ENCODE measurements around the gene B4GALT5. TPM values are rescaled to one million over a fixed set of nuclear protein-coding genes. Genes with fewer than 3 reads are reported as not detected.

B4GALT5 gene
- total RNA-seq, 1 donor from 2014 or later: 34.4 TPM

- intact Hi-C loops (cut with micrococcal nuclease): no loop called here
Measured at GRCh38 chr20:49701916-49702315, 11.8 kb downstream of the B4GALT5 start.

- intact Hi-C loops (cut with micrococcal nuclease): no loop called here
Measured at GRCh38 chr20:49701241-49701790, 12.4 kb downstream of the B4GALT5 start.

- intact Hi-C loops (cut with micrococcal nuclease): no loop called here
Measured at GRCh38 chr20:49700411-49701185, 13.1 kb downstream of the B4GALT5 start.

DNA sequence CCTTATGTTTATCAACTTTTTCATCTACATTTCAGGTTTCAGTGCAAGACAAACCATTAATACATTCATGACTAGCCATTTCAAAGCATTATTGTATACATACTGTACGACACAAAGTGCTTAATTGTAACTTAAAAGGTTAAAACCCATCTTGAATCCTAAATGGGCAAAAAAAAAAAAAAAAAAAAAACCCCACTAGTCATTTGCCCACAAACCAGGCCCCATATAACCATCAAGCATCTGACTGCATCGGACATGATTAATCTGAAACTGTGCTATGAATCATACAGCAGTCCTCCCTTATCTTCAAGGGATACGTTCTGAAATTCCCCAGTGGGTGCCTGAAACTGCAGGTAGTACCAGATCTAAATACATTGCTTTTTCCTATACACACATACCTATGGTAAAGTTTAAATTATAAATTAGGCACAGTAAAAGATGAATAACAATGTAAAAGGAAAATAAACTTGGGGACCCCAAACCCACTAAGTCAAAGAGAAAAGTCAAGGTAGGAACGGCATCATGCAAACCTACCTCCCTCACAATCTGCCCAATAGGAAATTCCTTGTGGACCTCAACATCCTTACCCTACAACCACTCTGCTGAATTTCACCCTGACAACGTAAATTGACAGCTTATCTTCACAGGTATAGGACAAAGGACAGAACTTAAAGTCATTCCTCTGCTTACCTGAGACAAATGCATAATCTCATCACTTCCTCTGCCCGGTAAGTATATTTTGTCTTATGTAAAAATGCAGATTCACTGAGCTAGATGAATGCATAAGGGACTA lies 14.3 kb downstream of the B4GALT5 start:
- intact Hi-C loops (cut with micrococcal nuclease): loop anchor here (2.0 kb wide), 1 partner anchor 23 kb away; no protein-coding TSS in a partner anchor

DNA sequence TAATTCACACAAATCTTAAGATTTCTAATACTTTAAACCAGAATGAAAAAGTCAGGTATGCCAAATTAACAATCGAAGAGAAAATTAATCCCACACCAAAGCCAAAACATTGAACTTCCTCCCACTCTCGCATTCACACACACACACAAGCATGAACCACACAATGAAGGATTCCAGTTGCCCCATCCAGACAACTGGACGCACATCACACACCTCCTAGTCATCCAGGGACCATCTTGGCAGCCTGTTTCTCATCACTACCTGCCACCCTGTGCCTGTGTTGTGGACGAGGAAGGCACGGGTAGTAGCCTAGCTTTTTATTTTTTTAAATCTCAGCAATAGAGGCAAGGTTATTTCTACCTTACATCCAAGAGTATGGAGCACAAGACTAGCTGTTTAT lies 15.2 kb downstream of the B4GALT5 start:
- intact Hi-C loops (cut with micrococcal nuclease): loop anchor here (2.0 kb wide), 1 partner anchor 22 kb away; no protein-coding TSS in a partner anchor

DNA sequence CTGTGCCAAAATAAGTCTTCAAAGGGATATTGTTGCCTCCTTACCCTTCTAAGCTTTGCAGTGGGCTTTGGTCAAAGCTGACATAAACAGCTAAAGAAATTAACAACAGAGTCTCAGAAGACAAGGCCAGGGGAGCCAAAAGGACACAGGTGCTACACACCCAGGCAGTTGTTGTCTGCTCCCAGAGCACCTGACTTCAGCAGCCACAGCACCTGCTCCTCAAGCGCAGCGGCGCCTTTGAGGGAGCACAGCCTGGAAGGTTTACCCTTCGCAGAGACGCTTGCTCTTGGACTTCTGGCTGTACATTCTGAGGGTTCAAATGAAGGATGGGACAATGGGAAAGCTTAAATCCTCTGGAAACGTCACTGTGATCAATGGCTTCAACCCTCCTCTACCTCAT lies 16.6 kb downstream of the B4GALT5 start:
- intact Hi-C loops (cut with micrococcal nuclease): no loop called here

GRCh38 chr20:49696594-49696993 lies 17.1 kb downstream of the B4GALT5 start:
- intact Hi-C loops (cut with micrococcal nuclease): no loop called here

DNA sequence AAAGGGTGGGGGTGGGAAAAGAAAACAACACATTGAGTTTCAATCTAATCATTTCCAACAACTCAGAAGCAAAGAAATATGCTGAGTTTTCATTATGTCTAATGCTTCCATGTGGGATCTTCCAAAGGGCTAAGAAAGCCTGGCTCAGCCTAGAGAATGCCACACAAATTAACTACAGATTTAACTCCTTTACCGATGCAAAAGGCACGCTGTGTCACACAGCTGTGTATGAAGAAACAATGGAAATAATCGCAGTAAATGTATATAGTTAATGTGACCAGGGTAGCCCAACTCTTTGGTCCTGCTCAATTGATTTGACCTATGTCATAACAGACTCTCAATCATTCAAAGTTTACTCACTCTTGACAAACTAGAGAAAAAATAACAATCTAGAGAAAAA lies 17.8 kb downstream of the B4GALT5 start:
- intact Hi-C loops (cut with micrococcal nuclease): no loop called here

- intact Hi-C loops (cut with micrococcal nuclease): no loop called here
Measured at GRCh38 chr20:49694450-49695071, 19.1 kb downstream of the B4GALT5 start.

- intact Hi-C loops (cut with micrococcal nuclease): no loop called here
Measured at GRCh38 chr20:49693435-49694171, 20.1 kb downstream of the B4GALT5 start.

GRCh38 chr20:49692941-49693340 lies 20.7 kb downstream of the B4GALT5 start:
- intact Hi-C loops (cut with micrococcal nuclease): no loop called here

DNA sequence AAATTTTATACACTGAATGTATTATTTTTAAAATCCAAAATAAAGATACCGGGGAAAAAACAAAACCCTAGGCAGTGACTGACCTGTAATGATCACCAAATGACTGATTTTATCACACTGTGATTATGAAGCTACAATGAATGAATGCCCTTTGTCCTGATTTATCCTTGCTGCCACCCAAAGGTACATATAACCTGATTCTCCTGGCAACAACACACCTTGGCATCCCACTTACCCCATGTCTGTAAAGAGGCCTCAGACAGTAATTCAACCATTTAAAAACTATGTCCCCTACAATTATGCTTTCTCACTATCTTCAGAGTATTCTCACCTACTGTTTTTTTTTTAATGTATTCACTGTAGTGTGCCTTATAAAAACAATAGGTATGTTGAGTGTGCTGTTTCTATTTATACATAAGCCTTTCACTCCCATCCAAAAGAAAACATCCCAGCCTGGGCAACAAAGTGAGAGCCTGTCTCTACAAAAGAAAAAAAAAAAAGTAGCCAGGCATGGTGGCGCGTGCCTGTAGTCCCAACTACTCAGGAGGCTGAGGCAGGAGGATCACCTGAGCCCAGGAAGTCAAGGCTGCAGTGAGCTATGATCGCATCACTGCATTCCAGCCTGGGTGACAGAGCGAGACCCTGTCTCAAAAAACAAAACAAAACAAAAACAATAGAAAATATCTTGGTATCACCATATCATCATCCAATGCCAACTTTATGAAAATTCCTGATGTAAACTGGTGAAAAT lies 21.7 kb downstream of the B4GALT5 start:
- intact Hi-C loops (cut with micrococcal nuclease): no loop called here

- intact Hi-C loops (cut with micrococcal nuclease): no loop called here
Measured at GRCh38 chr20:49690899-49691620, 22.6 kb downstream of the B4GALT5 start.

- intact Hi-C loops (cut with micrococcal nuclease): no loop called here
Measured at GRCh38 chr20:49687595-49688567, 25.8 kb downstream of the B4GALT5 start.

DNA sequence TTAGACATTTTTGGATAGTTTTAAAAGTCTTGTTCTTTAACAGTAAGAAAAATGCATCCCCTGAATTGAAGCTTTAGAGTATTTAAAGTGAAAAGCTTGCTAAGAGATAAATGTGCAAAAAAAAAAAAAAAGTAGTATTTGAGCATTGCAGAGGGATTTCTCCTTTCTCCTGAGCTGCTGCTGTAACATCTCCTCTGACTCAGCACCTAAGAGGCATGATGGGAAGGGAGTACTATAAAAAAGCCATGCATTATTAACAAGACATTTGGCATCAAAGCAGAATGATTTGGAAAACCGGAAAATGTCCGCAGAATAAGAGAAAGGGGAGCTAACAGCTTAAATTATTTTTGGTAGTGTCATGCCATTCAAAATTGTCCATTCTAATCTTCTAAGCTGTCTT lies 27.9 kb downstream of the B4GALT5 start:
- intact Hi-C loops (cut with micrococcal nuclease): no loop called here

DNA sequence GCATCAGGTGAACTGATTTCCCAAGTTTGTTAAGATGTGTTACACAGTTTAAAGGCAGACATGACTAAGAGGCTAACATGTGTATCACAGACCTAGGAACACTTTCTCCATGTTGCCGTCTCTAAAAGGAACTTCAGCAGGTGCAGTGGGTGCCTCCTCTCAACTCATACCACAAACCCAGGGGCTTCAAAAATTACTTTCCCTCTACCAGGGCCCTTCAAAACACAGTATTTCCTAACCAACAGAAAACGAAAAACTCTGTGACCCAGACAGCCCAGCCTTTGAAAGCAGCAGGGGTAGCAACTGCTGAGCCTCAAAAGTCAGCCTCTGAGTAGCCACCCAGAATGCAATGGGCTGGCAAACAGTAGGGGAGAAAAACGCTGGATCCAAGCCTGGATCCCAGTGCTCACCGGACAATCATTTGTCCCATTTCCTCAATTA lies 28.5 kb downstream of the B4GALT5 start:
- intact Hi-C loops (cut with micrococcal nuclease): no loop called here

DNA sequence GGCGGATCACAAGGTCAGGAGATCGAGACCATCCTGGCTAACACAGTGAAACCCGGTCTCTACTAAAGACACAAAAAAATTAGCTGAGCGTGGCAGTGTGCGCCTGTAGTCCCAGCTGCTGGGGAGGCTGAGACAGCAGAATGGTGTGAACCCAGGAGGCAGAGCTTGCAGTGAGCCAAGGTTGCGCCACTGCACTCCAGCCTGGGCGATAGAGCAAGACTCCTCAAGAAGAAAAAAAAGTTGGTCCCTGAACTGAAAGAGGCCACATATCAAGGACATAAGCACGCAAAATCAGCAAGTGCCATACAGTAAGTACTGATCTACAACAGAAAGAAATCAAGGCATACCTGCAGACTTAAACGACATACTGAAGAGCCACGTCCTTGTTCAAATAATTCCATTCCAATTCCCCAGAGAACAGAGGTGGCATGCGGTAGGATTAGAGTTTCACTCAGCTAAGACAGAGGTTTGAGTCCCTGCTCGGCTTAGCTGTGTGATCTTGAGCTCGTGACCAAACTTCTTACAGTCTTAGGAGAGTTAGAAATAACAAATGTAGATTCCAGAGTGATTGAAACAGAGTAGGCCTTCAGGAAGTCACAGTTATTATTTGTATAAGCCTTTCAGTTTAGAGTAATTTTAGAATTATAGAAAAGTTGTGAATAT lies 29.2 kb downstream of the B4GALT5 start:
- intact Hi-C loops (cut with micrococcal nuclease): no loop called here

DNA sequence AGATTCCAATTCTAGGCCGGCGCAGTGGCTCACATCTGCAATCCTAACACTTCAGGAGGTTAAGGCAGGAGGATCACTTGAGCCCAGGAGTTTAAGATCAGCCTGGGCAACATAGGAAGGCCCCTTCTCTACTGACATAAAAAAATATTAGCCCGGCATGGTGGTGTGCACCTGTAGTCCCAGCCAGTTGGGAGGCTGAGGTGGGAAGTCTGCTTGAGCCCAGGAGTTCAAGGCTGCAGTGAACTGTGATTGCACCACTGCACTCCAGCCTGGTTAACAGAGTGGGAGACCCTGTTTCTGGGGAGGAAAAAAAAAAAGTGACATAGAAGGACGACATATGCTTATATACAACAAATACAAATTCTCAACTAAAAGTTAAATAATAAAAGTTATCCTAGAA lies 30.9 kb downstream of the B4GALT5 start:
- intact Hi-C loops (cut with micrococcal nuclease): no loop called here
